ENCODE measurements around the gene TRPC1.

DNA sequence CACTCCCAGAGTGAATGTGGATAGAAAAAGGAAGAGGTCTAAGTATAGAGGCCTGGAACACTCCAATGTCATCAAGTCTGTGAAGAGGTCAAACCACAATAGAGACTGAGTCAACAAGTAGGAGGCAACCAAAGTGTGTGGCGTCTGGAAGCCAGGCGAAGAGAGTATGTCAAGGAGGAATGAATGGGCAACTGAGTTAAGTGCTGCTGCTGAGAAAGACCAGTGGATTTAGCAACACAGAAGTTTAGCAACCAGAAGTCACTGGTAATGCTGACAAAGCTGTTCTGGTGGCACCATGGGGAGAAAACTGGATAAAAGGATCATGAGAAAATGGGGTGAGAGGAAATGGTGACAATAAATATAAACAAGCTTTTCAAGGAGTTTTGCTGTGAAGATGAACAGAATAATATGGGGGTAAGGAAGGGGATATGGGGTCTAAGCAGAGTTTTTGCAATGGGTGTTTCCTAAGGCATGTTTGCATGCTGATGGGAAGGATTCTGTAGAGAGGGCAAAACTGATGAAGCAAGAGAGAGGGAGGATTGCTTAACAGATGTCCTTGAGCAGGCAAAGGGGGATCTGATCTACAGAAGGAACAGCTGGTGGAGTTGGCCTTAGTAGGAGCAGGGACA is 126.7 kb downstream of the TRPC1 start:
- TF ChIP-seq POLR2AphosphoS5 (IDR thresholded peaks at IDR 0.05): no peak
- TF ChIP-seq, protein P1, sequence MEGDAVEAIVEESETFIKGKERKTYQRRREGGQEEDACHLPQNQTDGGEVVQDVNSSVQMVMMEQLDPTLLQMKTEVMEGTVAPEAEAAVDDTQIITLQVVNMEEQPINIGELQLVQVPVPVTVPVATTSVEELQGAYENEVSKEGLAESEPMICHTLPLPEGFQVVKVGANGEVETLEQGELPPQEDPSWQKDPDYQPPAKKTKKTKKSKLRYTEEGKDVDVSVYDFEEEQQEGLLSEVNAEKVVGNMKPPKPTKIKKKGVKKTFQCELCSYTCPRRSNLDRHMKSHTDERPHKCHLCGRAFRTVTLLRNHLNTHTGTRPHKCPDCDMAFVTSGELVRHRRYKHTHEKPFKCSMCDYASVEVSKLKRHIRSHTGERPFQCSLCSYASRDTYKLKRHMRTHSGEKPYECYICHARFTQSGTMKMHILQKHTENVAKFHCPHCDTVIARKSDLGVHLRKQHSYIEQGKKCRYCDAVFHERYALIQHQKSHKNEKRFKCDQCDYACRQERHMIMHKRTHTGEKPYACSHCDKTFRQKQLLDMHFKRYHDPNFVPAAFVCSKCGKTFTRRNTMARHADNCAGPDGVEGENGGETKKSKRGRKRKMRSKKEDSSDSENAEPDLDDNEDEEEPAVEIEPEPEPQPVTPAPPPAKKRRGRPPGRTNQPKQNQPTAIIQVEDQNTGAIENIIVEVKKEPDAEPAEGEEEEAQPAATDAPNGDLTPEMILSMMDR (IDR thresholded peaks at IDR 0.05): no peak
- TF ChIP-seq POLR2A (IDR thresholded peaks at IDR 0.05): no peak
